NOMO-1 treated with DMSO at 0.1 percent for 48 hours (cell line): ENCODE measurements around the gene HMX1.

Experiments used
- DNase-seq: peaks from one replicate; lab custom pipeline; 2025; ENCODE audit not compliant: unreplicated experiment; lab: John Stamatoyannopoulos, UW

The HMX1 gene

GRCh38 chr4:8893227-8893623 is 21.6 kb upstream of the HMX1 start:
- no peak for DNase-seq

GRCh38 chr4:8892556-8893226 is 21.1 kb upstream of the HMX1 start:
- DNase-seq, result no peak

- DNase-seq, result no peak
These were observed 20.3 kb upstream of the HMX1 start for GRCh38 chr4:8891646-8892555.

GRCh38 chr4:8891255-8891645 is 19.6 kb upstream of the HMX1 start:
- DNase-seq, result no peak

- no peak for DNase-seq
These were observed 17.2 kb upstream of the HMX1 start for GRCh38 chr4:8888856-8889255.

GRCh38 chr4:8886612-8887406 is 15.2 kb upstream of the HMX1 start:
- no peak for DNase-seq

- DNase-seq, result no peak
These were observed 10.6 kb upstream of the HMX1 start for GRCh38 chr4:8882239-8882638.

GRCh38 chr4:8880851-8881250 is 9.2 kb upstream of the HMX1 start:
- no peak for DNase-seq

- DNase-seq, result no peak
These were observed 7.9 kb upstream of the HMX1 start for GRCh38 chr4:8879574-8879973.

GRCh38 chr4:8878421-8878820 is 6.8 kb upstream of the HMX1 start:
- no peak for DNase-seq

- no peak for DNase-seq
These were observed 6.1 kb upstream of the HMX1 start for GRCh38 chr4:8877780-8878040.

GRCh38 chr4:8876982-8877779 is 5.5 kb upstream of the HMX1 start:
- DNase-seq, result no peak

GRCh38 chr4:8874896-8875680 is 3.4 kb upstream of the HMX1 start:
- no peak for DNase-seq

GRCh38 chr4:8874003-8874895 is 2.6 kb upstream of the HMX1 start:
- no peak for DNase-seq

GRCh38 chr4:8872402-8873291 is 1.0 kb upstream of the HMX1 start:
- DNase-seq, result no peak

- no peak for DNase-seq
These were observed 807 bp downstream of the HMX1 start for GRCh38 chr4:8870647-8871416.

GRCh38 chr4:8869898-8870646 is 1.6 kb downstream of the HMX1 start:
- DNase-seq, result no peak
